ENCODE results near the gene GPSM3. TPM values are rescaled to one million over a fixed set of nuclear protein-coding genes. Genes with fewer than 3 reads are reported as not detected.
A peak's percentile ranks its signal among the peaks of the same experiment; 100 is the strongest.

GPSM3 gene
- total and polyA plus RNA-seq, 4 donors = 2.3 to 8.0 (median 6.3) TPM

DNA sequence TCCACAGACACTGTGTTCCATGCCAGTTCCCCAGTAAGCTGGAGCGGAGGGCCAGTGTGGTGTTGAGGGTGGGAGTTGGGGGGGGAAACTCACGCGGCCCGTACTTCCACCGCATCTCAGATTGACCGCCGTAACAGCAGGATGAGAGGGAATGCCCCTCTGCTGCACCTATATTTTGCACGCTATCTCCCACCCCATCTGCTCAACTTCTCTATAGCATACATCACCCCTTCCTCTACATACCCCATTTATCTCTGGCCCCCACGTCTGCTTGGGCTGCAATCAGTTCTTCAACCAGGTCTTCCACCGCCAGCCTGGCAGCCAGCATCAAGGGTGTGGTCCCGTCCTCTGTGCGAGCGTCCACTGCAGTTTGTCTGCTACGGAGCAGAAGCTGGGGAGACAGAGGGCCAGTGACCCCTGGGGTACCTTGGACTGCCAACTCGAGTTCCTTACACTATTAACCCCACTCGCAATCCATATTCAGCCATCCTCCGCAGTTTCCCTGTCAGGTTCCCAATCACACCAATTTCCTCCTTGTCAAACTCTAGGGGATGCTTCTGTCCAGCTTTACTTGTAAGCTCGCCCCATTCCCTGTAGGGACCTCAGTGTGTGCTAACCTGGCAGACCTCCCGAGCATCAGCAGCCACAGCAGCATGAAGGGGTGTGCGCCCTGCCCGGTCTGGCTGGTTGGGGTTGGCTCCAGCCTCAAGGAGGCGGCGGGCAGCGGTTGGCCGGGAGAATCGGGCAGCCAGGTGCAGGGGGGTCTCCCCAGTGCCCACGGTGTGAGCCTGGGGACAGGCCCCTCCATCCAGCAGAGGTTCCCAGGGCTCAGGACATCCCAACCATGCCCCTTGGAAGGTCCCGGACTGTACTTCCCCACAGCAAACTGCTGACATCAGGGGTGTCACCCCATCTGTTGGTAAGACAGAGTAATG is 4.5 kb upstream of the GPSM3 start:
- H3K4me1 ChIP-seq (ENCODE audit: control insufficient read depth in 4 of 4, insufficient read depth in 4 of 4, low read length in 3 of 4) = peaks cover 0 to 23% (median 12%) of the 10 kb centered on the region in 4 donors
- H3K27ac ChIP-seq (ENCODE audit: low read depth in 1 of 2, low read length in 2 of 2) = peak overlapping the region; percentile 92 to 99
- peak; percentile 55 for DNase-seq (ENCODE audit: low spot score)
- H3K4me3 ChIP-seq (ENCODE audit: low read depth in 1 of 3, low read length in 3 of 3) = peak overlapping the region; percentile 54 to 91 (median 63)
- no peaks in the 10 kb centered on the region for H3K36me3 ChIP-seq (ENCODE audit: control insufficient read depth in 4 of 4, insufficient read depth in 3 of 4, low read depth in 1 of 4, low read length in 3 of 4)
- no peaks in the 10 kb centered on the region for H3K9me3 ChIP-seq (ENCODE audit: control insufficient read depth in 4 of 4, low read length in 3 of 4)
- no peaks in the 10 kb centered on the region for H3K27me3 ChIP-seq (ENCODE audit: control insufficient read depth in 4 of 4, insufficient read depth in 4 of 4, low read length in 3 of 4)
- peak overlapping the region; percentile 44 to 98 for H3K9ac ChIP-seq (ENCODE audit: low read depth in 1 of 2, low read length in 2 of 2)
- WGBS = 46% methylated on average over 28 of the region's 28 CpGs
- TF ChIP-seq JUND (IDR thresholded peaks at IDR 0.05) (peak in 1 of 2 donors; percentile 5), RAD21 (IDR thresholded peaks at IDR 0.05) (no peak)

DNA sequence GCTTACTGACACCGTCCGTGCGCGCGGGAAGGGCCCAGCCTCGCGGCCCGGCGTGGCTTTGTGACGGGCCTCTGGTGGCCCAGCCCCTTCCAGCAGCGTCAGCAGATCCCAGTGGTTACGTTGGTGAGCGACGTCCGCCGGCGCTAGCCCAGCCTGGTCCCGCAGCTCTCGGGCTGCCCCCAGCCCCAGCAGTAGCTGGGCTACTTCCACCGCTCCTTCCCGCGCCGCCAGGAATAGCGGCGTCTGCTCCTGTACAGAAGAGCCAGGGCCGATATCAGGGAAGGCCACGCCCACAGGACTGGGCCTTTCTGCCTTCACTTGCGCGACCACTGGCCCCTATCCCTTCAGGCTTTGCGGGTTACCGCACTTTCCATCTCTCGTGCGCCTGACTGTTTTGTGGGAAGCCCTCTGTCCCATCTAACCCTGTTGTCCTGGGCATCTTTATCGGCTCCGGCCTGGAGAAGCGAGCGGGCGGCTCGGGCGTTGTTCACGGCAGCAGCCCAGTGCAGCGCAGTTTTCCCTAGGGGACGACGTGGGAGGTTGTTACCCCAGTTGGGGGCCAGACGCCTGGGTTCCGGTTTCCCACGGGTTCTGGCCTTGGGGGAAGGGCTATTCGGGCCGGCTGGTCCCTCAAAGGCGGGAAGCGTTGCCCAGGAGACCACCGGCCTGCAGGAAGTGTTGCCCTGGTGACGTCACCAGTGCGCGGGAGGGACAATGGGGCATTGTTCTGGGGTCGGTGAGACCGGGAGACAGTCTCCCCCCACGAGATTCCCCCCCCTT is 3.6 kb upstream of the GPSM3 start:
- no peaks in the 10 kb centered on the region for H3K27me3 ChIP-seq (ENCODE audit: control insufficient read depth in 4 of 4, insufficient read depth in 4 of 4, low read length in 3 of 4)
- DNase-seq (ENCODE audit: low spot score) = peak; percentile 73
- H3K9ac ChIP-seq (ENCODE audit: low read depth in 1 of 2, low read length in 2 of 2) = peak overlapping the region; percentile 74 to 98
- H3K9me3 ChIP-seq (ENCODE audit: control insufficient read depth in 4 of 4, low read length in 3 of 4) = no peaks in the 10 kb centered on the region
- TF ChIP-seq, protein P1, sequence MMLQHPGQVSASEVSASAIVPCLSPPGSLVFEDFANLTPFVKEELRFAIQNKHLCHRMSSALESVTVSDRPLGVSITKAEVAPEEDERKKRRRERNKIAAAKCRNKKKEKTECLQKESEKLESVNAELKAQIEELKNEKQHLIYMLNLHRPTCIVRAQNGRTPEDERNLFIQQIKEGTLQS (IDR thresholded peaks at IDR 0.05) = no peak
- TF ChIP-seq, protein P2, sequence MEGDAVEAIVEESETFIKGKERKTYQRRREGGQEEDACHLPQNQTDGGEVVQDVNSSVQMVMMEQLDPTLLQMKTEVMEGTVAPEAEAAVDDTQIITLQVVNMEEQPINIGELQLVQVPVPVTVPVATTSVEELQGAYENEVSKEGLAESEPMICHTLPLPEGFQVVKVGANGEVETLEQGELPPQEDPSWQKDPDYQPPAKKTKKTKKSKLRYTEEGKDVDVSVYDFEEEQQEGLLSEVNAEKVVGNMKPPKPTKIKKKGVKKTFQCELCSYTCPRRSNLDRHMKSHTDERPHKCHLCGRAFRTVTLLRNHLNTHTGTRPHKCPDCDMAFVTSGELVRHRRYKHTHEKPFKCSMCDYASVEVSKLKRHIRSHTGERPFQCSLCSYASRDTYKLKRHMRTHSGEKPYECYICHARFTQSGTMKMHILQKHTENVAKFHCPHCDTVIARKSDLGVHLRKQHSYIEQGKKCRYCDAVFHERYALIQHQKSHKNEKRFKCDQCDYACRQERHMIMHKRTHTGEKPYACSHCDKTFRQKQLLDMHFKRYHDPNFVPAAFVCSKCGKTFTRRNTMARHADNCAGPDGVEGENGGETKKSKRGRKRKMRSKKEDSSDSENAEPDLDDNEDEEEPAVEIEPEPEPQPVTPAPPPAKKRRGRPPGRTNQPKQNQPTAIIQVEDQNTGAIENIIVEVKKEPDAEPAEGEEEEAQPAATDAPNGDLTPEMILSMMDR (IDR thresholded peaks at IDR 0.05; ENCODE audit: low read depth, low read length, missing input control) = no peak
- TF ChIP-seq JUND (IDR thresholded peaks at IDR 0.05) (peak; percentile 58 to 64), FOXA1 (IDR thresholded peaks at IDR 0.05) (peak; percentile 28), RAD21 (IDR thresholded peaks at IDR 0.05) (no peak), EGR1 (IDR thresholded peaks at IDR 0.05; ENCODE audit: low read depth in 2 of 2) (peak in 1 of 2 donors; percentile 89), FOXA2 (IDR thresholded peaks at IDR 0.05) (no peak), HNF4A (conservative IDR thresholded peaks at IDR 0.05) (no peak), TAF1 (conservative IDR thresholded peaks at IDR 0.05) (peak; percentile 40), NR2F2 (IDR thresholded peaks at IDR 0.05) (peak; percentile 39), SP1 (IDR thresholded peaks at IDR 0.05) (peak; percentile 68), YY1 (IDR thresholded peaks at IDR 0.05) (peak; percentile 36), RXRA (IDR thresholded peaks at IDR 0.05) (no peak), GABPA (IDR thresholded peaks at IDR 0.05 in 1 of 2, conservative IDR thresholded peaks at IDR 0.05 in 1 of 2) (no peak), HNF4G (IDR thresholded peaks at IDR 0.05) (no peak)
- TF ChIP-seq, protein P3, sequence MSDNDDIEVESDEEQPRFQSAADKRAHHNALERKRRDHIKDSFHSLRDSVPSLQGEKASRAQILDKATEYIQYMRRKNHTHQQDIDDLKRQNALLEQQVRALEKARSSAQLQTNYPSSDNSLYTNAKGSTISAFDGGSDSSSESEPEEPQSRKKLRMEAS (IDR thresholded peaks at IDR 0.05) = peak; percentile 19
- TF ChIP-seq, protein P4, sequence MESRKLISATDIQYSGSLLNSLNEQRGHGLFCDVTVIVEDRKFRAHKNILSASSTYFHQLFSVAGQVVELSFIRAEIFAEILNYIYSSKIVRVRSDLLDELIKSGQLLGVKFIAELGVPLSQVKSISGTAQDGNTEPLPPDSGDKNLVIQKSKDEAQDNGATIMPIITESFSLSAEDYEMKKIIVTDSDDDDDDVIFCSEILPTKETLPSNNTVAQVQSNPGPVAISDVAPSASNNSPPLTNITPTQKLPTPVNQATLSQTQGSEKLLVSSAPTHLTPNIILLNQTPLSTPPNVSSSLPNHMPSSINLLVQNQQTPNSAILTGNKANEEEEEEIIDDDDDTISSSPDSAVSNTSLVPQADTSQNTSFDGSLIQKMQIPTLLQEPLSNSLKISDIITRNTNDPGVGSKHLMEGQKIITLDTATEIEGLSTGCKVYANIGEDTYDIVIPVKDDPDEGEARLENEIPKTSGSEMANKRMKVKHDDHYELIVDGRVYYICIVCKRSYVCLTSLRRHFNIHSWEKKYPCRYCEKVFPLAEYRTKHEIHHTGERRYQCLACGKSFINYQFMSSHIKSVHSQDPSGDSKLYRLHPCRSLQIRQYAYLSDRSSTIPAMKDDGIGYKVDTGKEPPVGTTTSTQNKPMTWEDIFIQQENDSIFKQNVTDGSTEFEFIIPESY (IDR thresholded peaks at IDR 0.05) = peak; percentile 22
- TF ChIP-seq, protein P5, sequence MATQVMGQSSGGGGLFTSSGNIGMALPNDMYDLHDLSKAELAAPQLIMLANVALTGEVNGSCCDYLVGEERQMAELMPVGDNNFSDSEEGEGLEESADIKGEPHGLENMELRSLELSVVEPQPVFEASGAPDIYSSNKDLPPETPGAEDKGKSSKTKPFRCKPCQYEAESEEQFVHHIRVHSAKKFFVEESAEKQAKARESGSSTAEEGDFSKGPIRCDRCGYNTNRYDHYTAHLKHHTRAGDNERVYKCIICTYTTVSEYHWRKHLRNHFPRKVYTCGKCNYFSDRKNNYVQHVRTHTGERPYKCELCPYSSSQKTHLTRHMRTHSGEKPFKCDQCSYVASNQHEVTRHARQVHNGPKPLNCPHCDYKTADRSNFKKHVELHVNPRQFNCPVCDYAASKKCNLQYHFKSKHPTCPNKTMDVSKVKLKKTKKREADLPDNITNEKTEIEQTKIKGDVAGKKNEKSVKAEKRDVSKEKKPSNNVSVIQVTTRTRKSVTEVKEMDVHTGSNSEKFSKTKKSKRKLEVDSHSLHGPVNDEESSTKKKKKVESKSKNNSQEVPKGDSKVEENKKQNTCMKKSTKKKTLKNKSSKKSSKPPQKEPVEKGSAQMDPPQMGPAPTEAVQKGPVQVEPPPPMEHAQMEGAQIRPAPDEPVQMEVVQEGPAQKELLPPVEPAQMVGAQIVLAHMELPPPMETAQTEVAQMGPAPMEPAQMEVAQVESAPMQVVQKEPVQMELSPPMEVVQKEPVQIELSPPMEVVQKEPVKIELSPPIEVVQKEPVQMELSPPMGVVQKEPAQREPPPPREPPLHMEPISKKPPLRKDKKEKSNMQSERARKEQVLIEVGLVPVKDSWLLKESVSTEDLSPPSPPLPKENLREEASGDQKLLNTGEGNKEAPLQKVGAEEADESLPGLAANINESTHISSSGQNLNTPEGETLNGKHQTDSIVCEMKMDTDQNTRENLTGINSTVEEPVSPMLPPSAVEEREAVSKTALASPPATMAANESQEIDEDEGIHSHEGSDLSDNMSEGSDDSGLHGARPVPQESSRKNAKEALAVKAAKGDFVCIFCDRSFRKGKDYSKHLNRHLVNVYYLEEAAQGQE (IDR thresholded peaks at IDR 0.05) = peak; percentile 58
- peak overlapping the region; percentile 54 to 91 (median 63) for H3K4me3 ChIP-seq (ENCODE audit: low read depth in 1 of 3, low read length in 3 of 3)
- under 1% methylated on average over 58 of the region's 58 CpGs for WGBS
- H3K4me1 ChIP-seq (ENCODE audit: control insufficient read depth in 4 of 4, insufficient read depth in 4 of 4, low read length in 3 of 4) = peaks cover 2 to 23% (median 13%) of the 10 kb centered on the region in 4 donors
- peak overlapping the region; percentile 92 to 99 for H3K27ac ChIP-seq (ENCODE audit: low read depth in 1 of 2, low read length in 2 of 2)
- no peaks in the 10 kb centered on the region for H3K36me3 ChIP-seq (ENCODE audit: control insufficient read depth in 4 of 4, insufficient read depth in 3 of 4, low read depth in 1 of 4, low read length in 3 of 4)

Data from liver (tissue), 9 donors.